CD4-positive, alpha-beta T cell treated with Interleukin-10 for 1 hour (primary cell): Measurements from ENCODE around the gene ATP11B.

Experiments used
- DNase-seq: peaks from one replicate; pipeline ENCODE4 v3.0.0-alpha.2; 2020

ATP11B gene

DNA sequence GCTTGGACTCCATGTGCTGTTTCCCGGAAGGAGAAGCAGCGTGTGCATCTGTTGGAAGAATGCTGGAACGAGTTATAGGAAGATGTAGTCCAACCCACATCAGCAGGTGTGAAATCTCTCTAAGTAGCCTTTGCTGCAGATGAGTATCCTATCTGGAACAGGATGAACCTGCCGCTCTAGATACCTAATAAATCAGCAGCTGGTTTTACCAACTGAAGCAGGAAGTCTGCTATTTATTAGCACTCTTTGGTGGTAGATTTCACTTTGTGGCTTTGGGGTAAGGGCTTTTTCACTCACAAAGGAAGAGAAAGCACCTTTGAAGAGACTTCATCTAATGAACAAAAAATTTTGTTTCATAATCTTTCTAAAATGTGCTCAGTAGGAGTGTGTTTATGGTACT is 120.6 kb downstream of the ATP11B start:
- peak; percentile 50 for DNase-seq

DNA sequence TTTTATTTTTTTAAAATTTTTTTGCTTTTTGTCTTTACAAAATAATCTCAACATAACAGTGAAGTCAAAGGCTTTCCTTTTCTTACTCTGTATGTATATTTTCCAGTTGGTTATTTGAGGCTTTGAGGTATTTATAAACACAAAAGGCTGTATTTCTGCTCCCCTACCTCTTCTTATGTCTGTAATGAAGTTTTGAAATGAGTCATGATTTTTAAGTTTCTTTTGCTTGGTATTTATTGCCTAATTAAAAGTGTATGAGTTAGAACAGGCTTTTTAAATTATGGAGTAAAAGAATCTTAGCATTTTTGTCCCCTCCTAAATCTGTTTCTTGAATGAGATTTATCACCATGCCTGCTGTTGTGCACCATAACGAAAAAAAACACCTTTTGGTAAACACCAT is 121.0 kb downstream of the ATP11B start:
- DNase-seq = no peak

DNA sequence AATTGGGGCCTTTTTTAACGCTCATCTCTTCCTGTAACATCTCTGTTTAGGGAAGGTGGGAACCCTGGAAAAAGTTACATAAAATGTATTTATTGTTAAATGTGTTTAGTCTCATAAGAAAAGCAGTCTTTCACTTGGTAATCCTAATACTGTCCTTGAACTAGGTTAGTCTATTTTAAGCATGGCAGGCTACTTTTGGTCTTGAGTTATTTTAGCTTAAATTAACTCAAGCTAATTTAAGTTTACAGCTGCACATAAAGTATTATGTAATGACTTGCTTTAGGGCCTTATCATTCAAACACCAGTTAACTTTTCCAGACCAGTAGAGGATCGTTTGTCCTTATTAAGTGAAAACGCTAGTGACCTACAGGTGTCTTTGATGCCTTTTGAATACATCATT is 123.8 kb downstream of the ATP11B start:
- DNase-seq = no peak

DNA sequence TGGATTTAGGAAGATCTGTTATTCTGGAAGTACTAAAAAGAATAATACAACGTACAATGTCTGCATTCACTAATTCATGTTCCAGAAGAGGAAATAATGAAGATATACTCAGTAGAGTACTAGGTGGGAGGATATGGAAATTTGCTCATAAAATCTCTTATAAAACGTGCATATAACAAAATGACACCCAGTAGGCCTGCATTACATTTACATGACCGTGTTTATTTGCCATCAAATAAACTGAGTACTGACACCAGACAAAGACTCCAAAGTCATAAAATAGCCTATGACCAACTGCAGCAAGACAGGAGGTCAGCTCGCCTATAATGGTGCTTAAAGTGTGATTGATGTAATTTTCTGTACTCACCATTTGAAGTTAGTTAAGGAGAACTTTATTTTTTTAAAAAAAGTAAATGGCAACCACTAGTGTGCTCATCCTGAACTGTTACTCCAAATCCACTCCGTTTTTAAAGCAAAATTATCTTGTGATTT is 126.6 kb downstream of the ATP11B start:
- no peak for DNase-seq

DNA sequence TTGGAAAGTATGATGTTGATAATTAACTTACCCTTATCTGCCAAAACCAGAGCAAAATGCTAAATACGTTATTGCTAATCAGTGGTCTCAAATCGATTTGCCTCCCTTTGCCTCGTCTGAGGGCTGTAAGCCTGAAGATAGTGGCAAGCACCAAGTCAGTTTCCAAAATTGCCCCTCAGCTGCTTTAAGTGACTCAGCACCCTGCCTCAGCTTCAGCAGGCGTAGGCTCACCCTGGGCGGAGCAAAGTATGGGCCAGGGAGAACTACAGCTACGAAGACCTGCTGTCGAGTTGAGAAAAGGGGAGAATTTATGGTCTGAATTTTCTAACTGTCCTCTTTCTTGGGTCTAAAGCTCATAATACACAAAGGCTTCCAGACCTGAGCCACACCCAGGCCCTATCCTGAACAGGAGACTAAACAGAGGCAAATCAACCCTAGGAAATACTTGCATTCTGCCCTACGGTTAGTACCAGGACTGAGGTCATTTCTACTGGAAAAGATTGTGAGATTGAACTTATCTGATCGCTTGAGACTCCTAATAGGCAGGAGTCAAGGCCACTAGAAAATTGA is 127.3 kb downstream of the ATP11B start:
- no peak for DNase-seq

DNA sequence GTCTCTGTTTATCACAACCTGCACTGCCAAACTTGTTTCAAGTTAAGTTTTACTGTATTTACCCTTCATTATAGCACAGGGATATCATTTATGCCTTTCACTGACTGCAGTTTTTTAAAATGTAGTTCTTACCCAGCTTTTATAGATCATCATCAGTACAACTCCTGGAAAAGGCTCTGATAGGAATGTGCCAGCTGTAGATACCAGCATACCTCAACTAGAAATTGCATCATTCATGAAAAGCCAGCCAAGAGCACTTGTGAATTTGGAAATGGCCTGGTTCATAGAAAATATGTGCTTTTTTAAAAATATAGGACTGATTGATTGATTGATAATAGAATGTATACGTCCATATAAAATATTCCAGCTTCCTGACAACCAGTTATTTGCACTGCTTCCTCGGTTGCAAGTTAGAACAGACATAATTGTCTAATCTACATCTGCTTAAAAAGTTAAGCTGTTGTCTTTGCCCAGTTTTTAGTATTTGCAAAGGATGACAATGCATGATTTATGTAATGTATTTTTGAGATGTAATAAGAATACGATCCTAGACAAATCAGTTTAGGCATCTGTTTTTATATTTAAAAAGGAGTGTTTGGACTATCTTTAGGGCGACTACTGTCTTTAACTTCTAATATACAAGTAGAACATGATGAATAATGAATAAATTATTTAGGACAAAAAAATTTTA is 128.5 kb downstream of the ATP11B start:
- no peak for DNase-seq

DNA sequence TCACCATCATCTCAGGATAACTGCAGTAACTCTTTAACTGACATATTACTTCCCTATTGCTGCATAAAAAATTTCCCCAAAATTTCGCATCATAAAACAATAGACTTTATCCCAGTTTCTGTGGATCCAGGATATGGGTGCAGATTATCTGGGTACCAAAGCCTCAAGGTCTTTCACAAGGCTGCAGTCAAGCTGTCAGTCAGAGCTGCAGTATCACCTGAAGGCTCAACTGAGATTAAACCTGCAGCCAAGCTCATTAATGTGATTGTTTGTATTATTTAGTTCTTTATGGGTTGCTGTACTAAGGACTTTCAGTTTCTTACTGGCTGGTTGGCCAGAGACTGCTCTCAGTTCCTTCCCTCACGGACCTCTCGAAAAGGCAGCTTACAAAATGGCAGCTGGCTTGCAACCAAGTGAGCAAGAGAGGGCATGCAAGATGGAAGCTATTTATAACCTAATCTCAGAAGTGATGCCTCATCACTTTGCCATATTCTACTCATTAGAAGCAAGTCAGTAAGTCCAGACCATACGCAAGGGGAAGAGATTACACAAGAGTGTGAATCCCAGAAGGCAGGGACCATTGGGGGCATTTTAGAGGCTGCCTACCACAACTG is 132.1 kb downstream of the ATP11B start:
- DNase-seq = no peak

DNA sequence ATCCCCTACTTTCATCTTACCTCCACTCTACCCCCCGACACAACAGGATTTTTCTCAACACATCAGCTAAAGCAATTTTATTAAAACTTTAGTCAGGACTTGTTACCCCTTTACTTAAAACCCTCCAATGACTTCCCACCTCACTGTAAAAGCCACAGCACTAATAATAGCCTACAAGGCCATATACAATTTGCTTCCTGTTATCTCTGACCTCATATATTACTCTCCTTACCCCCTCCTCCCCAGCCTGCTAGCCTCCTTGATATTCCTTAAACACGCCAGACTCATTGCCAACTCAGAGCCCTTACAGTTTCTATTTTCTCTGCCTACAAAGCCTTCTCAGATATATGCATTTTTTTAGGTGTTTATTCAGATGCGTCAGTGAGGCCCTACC is 132.6 kb downstream of the ATP11B start:
- DNase-seq = no peak

DNA sequence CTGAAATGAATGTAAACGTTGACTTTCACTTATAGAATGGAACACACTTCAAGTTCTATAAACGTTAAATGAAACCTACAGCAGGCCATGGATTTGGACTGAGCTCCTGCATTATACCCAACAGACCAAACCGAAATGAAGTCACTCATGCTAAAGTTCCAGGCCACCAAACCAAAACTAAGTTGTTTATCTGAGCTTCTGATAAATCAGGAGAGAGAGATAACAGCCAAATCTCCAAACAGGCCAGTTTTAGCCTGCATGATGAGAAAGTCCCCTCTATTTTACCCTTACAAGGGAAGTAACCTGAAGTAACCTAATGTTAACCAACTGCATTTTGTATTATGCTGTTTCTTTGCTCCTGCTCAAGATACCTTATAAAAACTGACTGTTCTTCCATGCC is 142.5 kb downstream of the ATP11B start:
- no peak for DNase-seq

DNA sequence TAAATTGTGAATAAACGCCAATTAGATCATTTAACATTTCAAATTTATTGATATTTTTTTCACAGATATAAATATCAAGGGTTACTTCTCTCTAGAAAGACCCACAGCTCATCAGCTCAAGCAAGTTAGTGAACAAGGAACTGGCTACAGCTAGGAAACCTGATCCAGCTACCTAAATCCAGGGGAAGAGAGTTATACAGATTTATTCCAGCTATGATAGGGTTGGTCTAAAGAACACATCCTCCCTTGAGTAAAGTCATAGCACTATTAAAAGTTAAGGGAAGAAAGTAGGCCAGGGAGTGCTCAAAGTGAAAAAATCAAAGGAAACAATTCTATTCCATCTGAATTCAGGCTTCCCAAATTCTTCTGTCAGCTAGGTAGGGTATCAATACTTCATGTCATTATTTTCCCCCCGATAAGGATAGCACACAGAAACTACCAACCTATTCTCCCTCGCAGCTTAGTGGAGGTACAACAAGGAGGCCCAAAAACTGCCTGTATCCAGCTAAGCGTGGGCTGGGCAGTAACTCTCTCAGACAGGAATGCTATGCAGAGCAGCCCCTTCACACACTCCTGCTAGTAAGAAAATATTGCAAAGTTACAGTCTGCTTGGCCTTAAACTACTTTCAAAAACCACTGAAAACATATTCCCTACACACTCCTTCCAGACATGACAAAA is 143.1 kb downstream of the ATP11B start:
- DNase-seq = no peak

DNA sequence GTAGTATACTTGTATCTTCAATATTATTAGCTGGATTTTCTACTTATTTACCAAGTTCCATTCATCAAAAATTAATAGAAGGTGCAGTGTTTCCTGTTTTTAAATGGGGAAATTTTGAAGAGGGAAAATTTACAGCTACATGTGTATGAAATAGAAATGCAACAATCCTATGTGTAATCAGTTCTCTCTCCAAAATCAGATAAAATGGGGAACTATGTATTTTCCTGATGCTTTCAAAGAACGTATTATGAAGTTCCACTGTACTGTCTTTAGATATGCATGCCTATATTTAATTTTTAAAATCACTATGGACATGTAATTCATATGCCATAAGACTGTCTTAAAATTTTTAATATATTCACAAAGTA is 143.6 kb downstream of the ATP11B start:
- no peak for DNase-seq

DNA sequence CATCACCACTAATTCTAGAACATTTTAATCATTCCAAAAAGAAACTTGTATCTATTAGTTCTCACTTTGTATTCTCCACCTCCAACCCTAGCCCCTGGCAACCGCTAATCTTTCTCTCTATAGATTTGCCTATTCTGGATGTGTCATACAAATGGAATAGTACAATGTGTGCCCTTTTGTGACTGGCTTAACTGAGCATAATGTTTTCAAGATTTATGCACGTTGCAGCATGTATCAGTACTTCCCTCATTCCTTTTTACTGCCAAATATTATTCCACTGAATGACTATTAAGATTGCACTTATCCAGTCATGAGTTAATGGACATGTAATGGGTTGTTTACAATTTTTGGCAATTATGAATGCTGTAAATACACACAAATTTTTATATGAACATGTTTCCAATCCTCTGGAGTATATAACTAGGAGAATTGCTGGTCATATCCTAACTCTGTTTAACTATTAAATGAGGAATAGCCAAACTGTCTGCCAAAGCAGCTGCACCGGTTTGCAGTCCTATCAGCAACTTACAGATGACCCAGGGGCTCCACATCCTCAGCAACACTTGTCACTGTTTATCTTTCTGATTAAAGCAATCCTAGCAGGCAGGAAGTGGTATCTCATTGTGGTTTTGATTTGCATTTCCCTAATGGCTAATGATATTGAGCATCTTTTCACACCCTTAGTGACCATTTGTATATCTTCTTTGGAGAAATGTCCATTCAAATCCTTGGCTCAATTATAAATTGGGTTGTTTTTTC is 144.2 kb downstream of the ATP11B start:
- peak; percentile 16 for DNase-seq

DNA sequence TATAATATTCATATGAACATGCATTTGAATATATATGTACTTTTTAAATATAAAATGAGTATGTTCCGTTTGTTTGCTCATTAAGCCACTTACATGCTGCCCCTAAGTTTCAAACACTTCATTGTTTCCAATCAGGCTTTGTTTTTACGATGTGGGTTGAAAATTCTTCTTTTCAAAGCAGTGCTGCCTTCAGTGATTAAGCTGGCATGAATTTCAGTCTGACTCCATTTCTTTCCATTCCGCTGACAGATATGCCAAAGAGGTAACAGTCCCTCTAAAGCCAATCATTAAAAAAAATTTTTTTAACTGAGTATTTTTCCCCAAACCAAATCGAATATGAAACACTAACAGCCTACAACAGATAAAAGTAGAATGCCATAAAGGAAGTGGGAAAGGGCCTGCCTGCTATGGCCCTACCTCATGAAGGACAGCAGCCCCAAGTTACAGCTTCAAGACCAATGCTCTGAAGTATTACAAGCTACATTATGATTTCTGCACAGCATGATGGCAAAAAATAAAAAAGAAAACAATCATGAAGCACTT is 147.0 kb downstream of the ATP11B start:
- no peak for DNase-seq

DNA sequence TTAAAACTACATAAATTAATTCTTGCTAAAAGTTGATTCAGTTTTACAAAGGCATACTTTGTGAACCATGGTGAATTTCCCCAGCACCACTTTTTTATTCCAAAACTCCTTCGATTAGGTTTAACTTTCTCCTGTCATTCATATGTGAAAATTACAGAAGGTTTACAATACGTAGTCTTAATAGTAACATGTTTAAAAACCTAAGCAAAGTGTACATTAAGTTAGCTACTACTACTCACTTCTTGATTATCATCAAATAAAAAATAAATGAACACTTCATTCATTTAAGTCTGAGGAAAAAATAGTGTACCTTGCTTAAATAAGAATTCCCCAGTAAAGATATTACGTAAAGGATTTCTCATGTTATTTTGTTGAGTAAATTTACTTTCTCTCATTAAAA is 148.4 kb downstream of the ATP11B start:
- DNase-seq = no peak

DNA sequence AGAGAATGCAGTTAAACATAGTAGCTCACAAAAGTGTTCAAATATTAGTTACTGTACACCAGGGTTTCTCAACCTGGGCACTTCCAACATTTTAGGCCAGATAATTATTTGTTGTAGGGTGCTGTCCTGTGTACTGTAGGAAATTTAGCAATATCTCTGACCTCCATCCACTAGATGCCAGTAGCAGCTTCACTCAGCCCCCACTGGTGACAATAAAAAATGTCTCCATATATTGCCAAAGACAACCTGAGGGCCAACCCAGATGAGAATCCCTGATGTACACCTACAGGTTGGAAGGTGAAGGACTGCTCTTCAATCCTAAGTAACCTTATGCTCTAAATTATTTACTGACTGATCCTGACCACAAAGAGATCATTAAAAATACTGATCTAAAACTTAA is 154.6 kb downstream of the ATP11B start:
- no peak for DNase-seq

DNA sequence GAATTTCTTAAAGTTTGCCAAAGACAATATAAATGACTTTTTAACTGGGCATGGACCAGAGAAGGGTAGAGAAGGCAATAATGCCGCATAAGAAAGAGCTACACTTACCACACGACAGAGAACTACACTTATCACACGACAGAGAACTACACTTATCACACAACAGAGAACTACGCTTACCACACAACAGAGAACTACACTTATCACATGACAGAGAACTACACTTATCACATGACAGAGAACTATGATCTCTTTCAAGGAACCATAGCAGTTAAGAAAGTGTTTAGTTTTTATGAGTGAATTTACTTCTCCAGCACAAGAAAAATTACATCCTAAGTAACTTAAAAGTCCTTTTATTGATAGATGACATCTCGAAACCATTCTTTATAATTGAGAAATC is 155.0 kb downstream of the ATP11B start:
- no peak for DNase-seq

DNA sequence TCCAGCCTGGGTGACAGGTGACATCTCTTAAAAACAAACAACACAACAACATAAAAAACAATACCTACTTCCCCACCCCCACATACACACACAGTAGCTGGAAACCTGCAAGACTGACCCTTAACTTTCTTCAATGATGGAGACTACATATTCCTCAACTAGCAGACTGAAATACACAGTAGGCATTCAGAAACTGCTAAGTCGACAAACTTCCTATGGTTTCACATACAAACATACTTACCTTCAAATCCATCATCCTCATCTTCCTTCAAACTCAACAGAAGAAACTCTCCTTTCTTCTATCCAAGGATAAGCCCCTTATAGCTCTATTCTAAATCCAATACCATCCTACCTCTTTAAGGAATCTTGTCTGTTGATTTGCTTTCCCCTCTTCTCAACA is 156.4 kb downstream of the ATP11B start:
- no peak for DNase-seq

DNA sequence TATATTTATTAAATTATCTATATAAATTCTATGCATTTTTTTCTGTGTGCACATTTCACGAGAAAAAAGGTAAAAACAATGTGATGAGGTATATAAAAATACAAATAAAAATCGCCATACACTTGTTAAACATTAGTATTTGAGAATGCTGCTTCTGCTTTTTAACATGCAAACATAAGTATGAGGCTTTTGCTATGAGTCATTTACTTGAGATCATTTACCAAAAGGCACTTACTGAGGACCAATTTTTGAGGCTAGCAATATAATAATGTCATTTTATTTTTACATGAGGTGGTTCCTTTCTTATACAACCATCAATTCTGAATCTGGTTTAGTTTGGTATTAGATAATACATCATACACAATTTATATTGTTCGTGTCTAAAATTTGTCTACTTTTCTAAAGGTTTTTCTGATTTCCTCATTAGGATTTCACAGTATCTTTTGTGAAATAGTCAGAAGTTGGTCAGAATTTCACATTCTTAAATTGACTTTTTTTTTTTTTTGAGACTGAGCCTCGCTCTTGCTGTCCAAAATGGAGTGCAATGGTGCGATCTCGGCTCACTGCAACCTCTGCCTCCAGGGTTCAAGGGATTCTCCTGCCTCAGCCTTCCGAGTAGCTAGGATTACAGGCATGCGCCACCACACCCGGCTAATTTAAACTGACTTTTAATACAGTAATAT is 161.4 kb downstream of the ATP11B start:
- no peak for DNase-seq

DNA sequence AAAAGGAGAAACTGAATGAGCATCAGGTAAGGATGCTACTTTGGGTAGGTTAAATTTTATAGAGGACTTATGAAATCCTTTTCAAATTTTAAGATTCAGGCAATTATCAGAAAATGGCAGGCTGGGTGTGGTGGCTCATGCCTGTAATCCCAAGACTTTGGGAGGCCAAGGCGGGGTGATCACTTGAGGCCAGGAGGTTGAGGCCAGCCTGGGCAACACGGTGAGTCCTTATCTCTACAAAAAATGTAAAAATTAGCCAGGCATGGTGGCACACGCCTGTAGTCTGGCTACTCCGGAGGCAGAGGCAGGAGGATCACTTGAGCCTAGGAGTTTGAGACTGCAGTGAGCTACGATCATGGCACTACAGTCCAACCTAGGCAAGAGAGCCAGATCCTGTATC is 163.9 kb downstream of the ATP11B start:
- DNase-seq = no peak

DNA sequence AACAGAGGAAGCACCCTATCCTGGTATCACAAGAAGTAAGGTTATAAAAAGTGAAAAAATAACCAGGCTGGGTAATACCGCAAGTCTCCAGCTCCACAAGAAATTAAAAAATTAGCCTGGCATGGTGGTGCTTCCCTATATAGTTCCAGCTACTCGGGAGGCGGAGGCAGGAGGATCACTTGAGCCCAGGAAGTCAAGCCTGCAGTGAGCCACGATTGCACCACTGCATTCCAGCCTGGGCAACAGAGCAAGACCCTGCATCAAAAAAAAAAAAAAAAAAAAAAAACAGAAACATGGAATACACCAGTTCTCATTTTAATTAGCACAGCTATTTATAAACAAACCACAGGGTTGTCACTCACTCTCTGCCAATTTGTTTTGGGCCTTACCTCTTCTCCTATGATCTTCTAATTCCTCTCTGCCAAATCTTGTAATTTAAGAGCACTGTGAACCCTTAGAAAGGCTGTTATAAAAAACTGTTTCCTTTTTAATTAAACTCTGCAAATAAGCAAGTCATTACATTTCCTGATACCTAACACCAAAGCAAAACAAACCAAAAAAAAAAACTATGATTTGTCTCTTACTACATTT is 164.5 kb downstream of the ATP11B start:
- DNase-seq = no peak

DNA sequence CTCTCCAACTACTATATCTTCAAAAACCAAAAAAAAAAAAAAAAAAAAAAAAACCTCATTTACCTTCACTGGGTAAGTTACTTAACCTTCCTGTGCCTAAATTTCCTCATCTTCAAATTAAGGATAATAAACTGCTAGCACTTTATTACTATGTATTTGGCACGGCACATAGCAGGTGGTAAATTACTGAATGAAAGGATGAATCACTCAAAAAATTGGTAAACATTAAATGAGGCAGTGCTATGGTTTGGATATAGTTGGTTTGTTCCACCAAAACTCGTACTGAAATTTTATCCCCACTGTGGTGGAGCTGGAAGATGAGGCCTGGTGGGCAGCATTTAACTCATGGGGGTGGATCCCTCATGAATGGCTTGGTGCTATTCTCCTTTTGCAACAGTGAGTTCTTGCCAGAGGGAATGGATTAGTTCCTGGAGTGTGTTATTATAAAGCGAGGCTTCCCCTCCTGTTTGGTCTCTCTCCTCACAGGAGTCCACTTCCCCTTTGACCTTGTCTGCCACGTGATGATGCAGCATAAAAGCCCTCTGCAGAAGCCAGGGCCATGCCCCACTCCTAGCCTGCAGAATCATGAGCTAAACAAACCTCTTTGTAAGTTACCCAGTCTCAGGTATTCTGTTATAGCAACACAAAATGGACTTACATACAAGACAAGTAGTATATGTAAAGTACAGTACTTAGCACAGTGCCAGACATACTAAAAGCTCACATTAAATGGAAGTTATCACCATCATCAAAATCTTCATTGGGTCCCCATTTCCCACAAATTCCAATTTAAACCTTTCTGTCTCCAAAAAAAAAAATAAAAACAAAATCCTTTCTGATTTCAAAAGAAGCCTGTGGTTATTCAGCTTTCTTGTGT is 166.4 kb downstream of the ATP11B start:
- DNase-seq = no peak
